ENCODE measurements around the gene COPE.

Gene COPE

DNA sequence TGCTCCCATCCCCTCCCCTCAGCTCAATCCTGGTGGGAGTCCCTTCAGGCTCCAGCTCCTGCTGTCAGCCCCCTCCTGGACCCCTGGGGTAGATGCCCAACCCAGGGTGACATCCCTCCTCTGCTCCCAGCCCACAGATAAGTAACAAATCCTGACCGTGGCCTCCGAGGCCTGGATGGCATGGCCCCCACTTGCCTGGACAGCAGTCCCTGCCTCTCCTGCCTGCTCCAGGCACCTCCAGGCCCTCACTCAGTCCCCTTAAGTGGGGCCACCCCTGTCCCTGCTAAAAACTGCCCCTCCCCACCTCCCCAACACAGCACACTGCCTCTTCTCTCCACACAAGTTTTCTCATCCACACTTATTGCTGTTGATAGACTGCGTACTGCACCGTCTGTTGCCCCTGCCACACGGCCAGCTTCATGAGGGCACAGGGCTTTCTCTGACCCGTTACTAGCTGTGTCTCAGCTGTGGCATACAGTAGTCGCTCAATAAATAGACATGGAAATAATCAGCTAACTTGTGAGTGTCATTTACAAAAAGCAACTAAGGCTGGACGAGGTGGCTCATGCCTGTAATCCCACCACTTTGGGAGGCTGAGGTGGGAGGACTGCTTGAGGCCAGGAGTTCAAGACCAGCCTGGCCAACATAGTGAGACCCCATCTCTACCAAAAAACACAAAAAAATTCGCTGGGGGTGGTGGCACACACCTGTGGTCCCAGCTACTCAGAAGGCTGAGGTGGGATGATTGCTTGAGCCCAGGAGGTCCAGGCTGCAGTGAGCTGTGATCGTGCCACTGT is 29.0 kb downstream of the COPE start:
- DNase-seq, result no peak

DNA sequence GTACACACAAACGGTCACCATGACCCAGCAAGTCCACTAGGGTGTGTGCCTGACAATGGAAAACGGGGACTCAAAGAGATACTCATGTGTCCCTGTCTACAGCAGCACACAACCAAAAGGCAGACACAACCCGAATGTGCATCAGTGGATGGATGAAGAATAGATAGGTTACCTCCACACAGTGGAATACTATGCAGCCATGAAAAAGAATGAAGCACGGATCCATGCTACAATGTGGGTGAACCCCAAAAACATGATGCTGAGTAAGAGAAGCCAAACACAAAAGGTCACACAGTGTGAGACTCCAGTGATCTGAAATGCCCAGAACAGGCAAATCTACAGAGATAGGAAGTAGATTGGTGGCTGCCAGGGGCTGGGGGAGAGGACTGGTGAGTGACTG is 32.2 kb downstream of the COPE start:
- no peak for DNase-seq

DNA sequence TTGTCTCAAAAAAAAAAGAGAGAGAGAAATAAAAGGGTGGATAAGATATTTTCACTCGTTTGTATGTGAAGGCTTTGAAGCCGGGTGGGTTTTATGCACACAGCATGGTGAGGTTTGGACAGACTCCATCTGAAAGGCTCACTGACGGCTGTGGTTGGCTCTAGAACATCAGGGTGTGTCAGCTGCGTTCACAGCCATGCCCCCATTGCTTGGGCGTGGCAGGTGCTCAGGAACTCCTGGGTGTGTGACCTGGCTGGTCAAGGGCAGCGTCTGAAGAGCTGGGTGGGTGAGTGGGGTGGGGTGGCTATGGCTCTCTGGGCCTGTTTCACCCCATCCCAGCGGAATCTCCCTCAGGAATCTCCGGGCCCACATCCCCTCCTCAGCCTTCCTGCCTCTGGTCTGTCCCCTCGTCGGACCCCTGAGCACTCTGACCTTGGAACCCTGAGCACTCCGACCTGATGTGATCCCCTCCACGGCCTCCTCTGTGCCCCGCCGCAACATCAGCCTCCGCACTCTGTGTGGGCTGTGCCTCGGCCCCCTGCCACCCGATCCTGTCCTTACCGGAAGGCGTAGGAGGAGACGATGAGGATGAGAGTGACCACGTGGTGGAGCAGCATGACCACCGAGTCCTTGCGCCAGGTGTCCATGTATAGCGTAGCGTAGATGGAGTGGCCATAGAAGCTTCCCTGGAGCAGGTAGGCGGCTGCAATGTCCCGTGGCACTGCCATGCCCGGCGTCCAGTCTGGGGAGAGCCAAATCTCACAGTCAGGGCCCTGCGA is 35.5 kb downstream of the COPE start:
- DNase-seq, result no peak

DNA sequence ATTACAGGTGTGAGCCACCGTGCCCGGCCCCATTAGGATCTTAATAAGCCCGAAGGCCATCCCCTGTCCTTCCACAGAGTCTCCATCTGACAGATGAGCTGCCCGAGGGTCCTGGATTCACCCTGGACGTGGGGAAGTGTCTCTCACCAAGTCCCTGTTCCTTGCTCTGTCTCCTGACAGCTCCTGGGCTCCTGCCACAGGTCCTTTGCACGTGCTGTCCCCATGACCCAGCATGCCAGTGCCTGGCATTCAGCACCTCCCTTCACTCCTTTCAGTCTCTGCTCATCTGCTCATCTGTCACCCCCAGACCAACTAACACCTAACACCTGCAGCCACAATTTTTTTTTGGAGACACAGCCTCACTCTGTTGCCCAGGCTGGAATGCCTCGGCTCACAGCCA is 37.7 kb downstream of the COPE start:
- DNase-seq, result no peak

DNA sequence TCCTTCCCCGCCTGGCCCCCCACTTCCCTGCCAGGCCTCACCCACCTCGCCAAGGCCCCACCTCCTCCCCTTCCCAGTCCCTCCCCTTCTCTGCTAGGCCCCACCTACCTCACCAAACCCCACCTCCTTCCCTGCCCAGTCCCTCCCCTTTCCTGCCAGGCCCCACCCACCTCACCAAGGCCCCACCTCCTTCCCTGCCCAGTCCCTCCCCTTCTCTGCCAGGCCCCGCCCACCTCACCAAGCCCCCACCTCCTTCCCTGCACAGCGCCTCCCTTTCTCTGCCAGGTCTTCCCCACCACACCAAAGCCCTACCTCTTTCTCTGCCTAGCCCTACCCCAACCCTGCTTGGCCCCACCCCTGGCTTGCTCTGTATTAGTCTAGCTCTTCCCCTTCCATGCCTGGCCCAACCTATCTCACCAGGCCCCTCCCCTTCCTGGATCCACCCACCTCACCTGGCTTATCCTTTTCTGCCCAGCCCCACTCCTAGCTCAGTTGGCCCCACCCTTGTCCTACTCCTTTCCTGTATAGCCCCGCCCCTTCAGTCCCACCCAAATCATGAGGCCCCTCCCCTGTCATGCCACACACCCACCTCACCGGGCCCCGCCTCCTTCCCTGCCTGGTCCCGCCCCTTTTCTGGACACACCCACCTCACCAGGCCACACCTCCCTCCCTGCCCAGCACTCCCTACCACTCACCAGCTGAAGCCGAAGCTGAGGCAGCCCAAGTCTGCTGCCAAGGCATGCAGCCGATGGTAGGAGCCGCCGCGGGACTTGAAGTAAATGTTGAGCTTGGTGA is 39.4 kb downstream of the COPE start:
- DNase-seq, result no peak

DNA sequence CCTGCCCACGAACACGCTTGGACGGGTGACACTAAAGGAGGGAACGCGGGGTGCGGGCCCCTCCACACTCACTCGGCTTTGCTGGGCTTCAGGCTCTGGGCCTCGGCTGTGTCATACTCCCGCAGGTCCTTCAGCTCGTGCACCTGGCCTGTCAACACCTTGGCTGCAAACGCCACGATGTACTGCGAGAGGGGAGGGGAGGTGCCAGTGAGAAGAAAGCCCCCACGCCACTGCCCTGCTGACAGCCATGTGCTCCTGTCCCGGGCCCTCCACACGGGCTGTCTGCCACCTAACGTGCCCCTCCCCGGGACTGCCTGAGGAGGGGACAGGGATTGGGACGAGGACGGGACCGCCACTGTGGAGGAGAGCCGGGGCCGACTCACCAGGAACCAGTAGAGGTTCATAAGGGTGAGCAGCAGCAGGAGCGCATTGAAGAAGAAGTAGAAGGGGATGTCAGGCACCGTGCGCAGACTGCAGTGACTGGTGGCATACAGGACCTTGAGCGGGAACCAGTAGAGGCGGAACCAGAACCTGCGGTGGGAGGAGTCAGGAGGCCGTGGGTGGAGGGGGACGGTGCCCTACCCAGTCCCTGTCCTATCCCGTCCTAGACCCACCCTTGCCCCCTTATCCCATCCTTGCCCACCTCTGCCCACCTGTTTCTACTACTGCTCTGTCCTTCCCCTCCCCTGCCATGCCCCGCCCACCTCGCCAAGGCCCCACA is 40.2 kb downstream of the COPE start:
- no peak for DNase-seq

DNA sequence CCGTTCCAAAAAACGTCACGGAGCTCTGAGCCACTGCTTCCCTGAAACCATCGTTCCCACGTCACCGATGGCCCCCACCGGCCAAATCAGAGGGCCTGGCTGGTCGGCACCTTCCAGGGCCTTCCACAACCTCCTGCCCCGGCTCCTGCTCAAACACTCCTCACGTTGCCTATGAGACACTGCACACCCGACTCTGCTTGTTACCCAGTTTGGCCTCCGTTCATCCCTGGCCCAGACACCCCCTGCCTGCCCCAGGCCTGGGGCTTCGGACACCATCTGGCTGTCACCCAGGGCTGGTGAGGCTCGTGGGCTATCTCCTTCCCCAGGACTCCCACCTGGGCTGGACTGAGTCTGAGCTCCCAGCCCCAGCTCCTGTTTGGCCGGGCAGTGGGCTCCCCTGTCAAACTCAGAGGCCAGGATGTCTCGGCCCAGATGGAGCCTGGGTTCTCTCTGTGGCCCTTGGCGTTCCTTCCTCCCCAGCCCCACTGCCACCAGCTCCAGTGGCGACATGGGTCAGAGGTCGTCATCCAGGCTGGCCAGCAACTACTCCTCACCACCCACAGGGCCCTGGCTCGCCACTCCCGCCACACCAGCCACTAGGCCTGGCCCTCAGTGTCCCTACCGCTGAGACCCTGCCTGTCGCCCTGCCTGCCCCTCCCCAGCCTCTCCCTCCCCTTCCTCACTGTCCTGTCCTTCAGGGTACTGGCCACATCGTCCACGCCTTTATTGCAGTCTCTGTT is 41.0 kb downstream of the COPE start:
- no peak for DNase-seq

DNA sequence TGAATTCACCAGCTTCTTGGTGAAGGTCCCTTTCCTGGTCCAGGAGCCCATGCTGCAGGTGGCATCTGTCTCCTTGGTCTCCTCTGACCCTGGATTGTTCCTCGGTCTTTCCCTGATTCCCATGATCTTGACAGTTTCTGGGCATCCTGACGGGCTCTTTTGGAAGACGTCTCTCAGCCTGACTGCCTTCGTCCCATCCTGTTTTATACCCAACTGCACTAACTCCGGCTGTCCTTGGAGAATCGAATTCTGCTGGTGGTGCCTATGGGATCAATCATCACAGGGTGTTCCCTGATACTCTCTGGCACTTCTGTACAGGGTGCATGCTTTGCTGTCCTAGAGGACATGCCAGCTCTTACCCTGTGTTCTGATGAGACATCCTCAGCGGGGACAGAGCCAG is 42.3 kb downstream of the COPE start:
- DNase-seq, result no peak

DNA sequence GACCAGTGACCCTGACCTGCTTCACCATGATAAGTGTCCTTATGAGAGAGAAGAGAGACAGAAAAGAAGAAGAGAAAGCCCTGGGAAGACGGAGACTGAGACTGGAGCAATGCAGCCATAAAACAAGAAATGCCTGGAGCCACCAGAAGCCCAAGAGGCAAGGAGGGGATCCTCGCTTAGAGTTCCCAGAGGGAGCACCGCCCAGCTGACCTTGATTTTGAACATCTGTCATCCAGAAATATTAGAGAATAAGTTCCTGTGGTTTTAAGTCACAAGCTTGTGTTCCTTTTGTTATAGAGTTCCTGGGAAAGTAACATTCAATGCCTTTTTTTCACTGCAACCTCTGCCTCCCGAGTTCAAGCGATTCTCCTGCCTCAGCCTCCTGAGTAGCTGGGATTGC is 43.5 kb downstream of the COPE start:
- DNase-seq, result no peak

DNA sequence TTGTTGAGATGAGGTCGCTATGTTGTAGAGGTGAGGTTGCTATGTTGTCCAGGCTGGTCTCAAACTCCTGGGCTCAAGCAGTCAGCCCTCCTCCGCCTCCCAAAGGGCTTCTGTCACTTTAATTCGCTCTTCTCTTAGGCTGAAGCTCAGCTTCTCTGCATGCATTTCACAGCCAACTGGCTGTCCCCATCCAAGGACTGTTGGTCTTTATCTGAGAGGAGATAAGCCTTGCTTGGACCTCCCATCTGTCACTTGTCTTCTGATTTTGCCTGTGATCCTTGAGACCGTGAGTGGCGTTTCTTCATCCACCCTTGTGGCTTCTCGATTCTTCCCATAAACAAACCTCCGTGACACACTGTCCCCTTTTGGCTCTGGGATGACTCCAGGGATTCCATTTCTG is 47.6 kb downstream of the COPE start:
- DNase-seq, result no peak

DNA sequence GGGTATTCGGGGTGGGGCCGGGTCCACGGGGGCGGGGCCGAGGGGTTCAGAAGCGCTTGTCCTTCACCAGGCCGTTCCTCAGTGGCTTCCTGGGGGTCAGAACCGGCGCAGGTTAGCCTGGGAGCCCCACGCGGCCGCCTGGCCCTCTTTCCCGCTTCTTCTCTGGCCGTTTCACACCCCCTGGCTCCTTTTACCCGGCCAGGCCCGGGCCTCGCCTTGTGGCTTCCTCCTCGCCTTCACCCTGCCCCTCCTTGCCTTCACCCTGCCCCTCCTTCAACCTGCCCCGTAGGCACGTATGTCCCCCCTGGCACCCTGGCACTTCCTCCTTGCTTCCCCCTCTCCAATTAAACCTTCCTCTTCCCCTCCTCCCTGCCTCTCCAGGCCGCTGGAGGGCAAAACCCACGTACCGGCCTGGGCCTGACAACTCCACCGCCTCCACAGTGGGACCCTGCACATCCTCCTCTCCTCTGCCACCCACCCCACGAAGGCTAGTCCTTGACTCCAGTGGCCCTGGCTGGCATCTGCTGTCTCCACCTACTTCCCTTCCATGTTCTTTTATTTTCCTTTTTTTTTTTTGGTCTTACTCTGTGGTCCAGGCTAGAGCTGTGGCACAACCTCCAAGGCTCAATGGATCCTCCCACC is 48.5 kb downstream of the COPE start:
- no peak for DNase-seq

DNA sequence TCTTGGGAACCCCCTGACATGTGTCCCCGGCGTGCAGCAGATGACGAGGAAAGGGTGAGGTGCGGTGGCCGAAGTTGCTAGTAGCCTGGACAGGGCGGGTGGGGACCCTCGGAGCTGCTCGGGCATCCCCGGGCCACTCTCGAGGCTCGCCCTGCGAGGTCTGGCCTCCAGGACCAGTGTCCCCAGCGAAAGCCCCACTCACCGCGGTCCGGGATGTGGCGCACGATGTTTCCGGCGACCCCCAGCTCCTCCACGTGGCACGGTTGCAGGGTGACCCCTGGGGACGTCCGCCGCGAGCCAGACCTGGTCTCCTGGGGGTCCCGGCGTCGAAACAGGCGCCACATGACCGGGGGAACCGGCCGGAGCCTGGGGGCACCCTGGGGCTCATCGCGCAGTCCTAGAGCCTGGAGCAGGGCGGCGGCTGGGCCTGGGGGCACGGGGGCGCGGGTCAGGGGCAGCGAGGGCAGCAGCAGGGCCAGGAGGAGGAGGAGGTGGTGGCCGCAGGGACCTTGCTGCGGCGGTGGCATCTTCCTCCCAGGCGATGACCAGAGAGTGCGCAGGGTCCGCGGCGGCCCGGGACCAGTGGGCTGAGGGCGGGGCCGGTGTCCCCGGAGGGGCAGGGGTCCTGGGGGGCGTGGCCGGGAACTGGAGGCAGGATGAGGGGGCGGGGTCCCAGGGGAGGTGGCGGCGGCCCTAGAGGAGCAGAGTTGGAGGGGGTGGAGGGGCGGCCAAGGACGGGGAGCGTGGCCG is 49.2 kb downstream of the COPE start:
- DNase-seq, result no peak

DNA sequence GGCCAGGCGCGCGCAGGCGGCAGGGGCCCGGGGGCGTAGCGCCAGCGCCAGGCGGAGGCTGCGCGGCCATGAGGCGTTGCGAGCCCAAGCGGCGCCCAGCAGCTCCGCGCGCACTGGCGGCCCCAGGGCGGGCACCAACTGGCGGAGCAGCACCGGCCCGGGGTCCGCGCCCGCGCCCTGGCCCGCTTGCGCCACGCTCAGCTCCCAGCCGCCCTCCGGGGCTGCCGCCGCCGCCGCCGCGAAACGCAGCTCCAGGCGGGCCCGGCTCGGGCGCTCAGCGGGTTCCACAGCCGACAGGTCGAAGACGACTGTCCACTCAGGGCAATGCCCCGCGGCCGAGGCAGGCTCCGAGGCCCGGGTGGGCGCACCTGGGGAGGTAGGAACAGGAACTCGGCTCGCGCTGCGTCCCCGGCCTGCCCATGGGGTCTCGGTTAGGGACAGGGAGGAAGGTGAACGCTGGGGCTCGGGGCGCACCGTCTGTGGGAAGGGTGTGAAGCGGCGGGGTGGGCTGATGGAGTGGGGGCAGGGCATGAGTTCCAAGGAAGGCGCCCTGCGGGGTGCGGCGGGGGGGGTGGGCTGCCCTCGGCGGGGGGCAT is 50.1 kb downstream of the COPE start:
- no peak for DNase-seq

DNA sequence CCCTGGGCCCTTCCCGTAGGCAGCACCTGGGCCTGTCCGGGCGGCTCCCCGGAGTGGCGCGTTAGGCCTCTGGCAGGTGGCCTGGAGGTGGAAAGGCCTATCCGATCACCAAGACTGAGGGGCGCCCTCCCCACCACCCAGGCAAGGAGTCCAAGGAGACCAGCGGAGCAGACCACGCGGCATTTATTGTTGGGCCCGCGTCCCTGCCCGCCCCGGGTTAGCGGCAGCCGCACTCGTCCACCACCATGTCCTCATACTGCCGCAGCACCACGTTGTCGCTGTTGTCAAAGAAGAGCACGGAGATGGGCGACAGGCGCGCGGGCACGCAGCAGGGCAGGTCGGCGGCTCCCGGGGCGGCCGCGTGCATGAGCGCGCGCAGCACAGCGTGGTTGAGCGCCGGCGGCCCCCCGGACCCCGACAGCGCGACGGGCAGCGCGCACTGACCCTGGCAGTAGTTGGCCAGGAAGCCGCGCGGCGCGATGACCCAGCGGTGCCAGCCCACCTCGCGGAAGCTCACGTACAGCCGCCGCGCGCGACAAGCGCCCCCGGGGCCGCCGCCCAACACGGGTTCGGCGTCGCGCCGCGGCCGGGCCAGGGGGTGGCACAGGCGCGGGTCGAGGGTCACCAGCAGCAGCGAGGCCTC is 50.7 kb downstream of the COPE start:
- DNase-seq, result no peak

DNA sequence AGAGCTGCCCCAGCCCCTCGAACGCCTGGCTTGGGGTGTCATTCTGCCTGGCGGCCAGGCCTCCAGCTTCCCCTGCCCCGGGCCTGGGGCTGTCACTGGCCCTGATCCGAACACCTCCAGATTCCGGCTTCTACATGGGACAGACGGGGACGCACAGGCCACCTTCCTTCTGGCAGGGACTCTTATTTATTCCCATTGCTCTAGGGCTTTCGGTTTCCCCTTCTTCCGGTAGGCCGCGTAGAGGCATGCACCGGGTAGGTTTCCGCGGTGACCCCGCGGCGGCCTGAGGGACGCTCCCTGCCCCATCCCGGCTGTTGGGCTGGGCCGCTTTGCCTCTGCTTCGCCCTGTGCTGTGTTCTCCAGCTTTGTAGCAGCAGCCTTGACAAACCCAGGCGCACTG is 51.4 kb downstream of the COPE start:
- no peak for DNase-seq

DNA sequence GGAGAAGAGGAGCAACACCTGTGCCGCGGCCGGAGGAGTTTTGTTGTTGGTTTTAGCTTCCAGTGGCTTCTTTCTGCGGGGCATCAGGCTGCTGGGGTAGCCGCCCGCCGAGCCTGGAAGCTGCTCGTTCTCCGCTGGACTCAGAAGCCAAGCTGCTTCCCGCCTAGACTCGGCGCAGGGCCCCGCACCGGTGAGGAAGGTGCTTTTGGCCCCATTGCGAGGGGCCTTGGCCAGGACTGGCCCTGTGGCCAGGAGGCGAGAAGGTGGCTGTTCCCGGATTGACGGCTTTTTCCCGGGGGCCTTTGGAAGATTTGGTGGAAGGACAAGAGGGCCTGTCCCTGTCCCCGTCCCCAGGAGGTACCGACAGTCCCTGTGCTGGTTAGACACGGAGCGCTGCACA is 52.0 kb downstream of the COPE start:
- no peak for DNase-seq

DNA sequence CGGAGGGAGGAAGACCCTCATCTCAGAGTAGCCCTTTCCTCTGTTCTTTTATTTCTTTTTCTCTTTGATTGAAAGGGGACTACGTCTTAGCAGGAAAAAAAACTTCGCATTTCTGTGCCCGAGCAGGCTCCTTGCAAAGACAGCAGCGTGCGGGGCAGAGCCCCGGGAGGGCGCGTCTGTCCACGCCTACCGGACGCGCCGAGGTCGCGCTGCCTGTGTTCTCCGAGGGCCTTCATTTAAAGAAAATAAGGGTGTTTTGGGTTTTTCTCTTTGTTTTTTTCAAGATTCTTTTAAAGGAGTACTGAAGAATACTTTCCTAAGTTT is 52.4 kb downstream of the COPE start:
- DNase-seq, result no peak

DNA sequence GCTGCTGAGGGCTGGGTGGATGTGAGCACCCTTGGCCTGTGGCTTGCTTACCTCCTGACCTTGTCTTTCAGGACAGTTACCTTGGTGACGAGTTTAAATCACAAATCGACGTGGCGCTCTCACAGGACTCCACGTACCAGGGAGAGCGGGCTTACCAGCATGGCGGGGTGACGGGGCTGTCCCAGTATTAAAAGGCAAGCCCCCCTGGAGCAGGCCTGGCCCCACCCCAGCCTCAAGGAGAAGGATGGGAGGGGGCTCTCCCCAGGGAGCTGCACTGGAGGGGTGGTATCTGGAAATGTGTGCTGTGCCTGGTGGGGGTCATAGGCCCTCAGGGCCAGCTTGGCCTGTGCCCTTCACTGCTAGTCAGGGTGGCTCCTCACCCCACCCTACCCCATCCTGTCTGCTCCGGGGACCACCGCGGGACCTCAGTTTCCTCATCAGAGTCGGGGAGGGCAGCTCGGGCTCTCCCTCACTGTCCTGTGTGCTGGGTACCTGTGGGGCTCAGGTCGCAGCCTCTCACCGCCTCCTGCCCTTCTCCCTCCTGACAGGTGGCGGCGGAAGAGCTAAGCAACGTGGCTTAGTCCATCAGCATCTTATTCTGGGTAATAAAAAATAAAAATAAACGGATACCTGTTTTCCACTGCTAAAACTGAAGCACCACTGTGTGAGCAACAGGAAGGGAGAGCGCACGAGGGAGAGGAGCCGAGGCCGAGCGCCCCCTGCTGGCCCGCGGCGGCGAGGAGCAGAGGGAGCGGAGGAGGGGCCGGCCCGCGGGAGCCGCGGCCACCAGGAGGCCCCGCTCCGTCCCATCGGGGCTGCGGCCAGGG is 53.0 kb downstream of the COPE start:
- DNase-seq, result peak; percentile 71

Measured in activated T-cell treated with anti-CD3 and anti-CD28 coated beads, Interleukin-2, amount 50 U/mL, for 1 hour (primary cell).